ENCODE results near the gene SARDH. TPM values are rescaled to one million over a fixed set of nuclear protein-coding genes. Genes with fewer than 3 reads are reported as not detected.

SARDH gene
- total RNA-seq, 1 donor from 2014 or later = 0.63 TPM

GRCh38 chr9:133713960-133714495 is 24.1 kb downstream of the SARDH start:
- Histone ChIP-seq H3K27me3 (ENCODE audit: low read depth) (peaks cover 74% of the 10 kb centered on the region), H3K4me3 (no peak overlapping the region), H3K9me3 (replicated peaks) (no peaks in the 10 kb centered on the region), H3K36me3 (no peaks in the 10 kb centered on the region), H3K4me1 (peaks cover 31% of the 10 kb centered on the region), H3K27ac (replicated peaks) (peak overlapping the region; percentile 58)
- TF ChIP-seq CTCF (IDR thresholded peaks at IDR 0.05; ENCODE audit: borderline replicate concordance) = no peak
- intact Hi-C loops (cut with micrococcal nuclease) = no loop called here
- no peak for DNase-seq

- H3K4me1 ChIP-seq = peaks cover 31% of the 10 kb centered on the region
- no peak overlapping the region for H3K4me3 ChIP-seq
- no peak for DNase-seq
- peaks cover 74% of the 10 kb centered on the region for H3K27me3 ChIP-seq (ENCODE audit: low read depth)
- intact Hi-C loops (cut with micrococcal nuclease) = no loop called here
- no peak overlapping the region for H3K27ac ChIP-seq (replicated peaks)
- no peak for TF ChIP-seq CTCF (IDR thresholded peaks at IDR 0.05; ENCODE audit: borderline replicate concordance)
- H3K36me3 ChIP-seq = no peaks in the 10 kb centered on the region
- H3K9me3 ChIP-seq (replicated peaks) = no peaks in the 10 kb centered on the region
Measured at GRCh38 chr9:133713150-133713959, 24.8 kb downstream of the SARDH start.

GRCh38 chr9:133712221-133713100 is 25.7 kb downstream of the SARDH start:
- H3K27ac ChIP-seq (replicated peaks) = peak overlapping the region; percentile 44
- intact Hi-C loops (cut with micrococcal nuclease) = no loop called here
- peaks cover 70% of the 10 kb centered on the region for H3K27me3 ChIP-seq (ENCODE audit: low read depth)
- TF ChIP-seq CTCF (IDR thresholded peaks at IDR 0.05; ENCODE audit: borderline replicate concordance) = no peak
- H3K4me3 ChIP-seq = no peak overlapping the region
- no peak for DNase-seq
- H3K9me3 ChIP-seq (replicated peaks) = no peaks in the 10 kb centered on the region
- H3K4me1 ChIP-seq = peaks cover 39% of the 10 kb centered on the region
- no peaks in the 10 kb centered on the region for H3K36me3 ChIP-seq

- no peaks in the 10 kb centered on the region for H3K36me3 ChIP-seq
- intact Hi-C loops (cut with micrococcal nuclease) = no loop called here
- DNase-seq = no peak
- H3K4me3 ChIP-seq = no peak overlapping the region
- H3K4me1 ChIP-seq = peaks cover 42% of the 10 kb centered on the region
- TF ChIP-seq CTCF (IDR thresholded peaks at IDR 0.05; ENCODE audit: borderline replicate concordance) = no peak
- peaks cover 62% of the 10 kb centered on the region for H3K27me3 ChIP-seq (ENCODE audit: low read depth)
- no peaks in the 10 kb centered on the region for H3K9me3 ChIP-seq (replicated peaks)
- peak overlapping the region; percentile 44 for H3K27ac ChIP-seq (replicated peaks)
Measured at GRCh38 chr9:133711428-133712220, 26.5 kb downstream of the SARDH start.
